Brain pericyte (primary cell): ENCODE measurements around the gene SMG7.

Experiments
- DNase-seq: peaks from one replicate; pipeline ENCODE4 v3.0.0-alpha.2; 2012; ENCODE audit warnings: low read depth, low spot score

SMG7 gene

DNA sequence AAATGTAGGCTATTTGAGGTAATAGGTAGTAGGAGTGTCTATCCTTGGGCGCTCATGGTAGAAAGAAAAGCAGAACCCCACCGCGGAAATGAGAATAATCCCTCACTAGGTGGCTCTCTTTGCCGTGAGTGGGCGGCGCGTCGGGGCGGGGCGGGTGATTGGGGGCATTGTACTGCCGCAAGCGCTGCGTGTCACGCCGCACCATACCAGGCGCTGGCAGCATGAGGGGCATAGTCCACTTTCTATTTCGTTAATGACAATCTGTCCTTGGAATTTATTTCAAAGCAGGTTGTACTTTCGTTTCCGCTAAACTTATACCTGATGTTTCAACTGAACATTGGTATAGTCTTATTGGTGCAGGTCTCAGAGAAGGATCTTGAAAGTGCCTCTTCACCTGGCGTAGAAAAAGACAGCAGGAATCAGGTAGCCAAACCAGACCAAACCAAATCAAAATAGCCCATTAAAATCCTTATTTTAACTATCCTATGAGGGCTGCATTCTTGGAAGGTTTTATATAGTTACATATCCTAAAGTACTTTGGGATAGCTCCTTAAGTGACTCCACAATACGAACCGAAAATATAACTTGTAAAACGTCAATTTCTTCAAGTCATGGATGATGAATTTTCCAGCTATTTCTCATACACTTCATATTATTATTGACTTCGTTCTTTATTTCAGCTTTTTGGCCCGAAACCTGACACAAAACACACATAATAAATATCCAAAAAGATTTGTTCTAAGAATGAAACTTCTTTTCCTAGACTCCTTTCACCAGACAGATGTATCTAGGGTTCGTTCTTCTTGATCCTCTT is 1.9 kb upstream of the SMG7 start:
- no peak for DNase-seq

DNA sequence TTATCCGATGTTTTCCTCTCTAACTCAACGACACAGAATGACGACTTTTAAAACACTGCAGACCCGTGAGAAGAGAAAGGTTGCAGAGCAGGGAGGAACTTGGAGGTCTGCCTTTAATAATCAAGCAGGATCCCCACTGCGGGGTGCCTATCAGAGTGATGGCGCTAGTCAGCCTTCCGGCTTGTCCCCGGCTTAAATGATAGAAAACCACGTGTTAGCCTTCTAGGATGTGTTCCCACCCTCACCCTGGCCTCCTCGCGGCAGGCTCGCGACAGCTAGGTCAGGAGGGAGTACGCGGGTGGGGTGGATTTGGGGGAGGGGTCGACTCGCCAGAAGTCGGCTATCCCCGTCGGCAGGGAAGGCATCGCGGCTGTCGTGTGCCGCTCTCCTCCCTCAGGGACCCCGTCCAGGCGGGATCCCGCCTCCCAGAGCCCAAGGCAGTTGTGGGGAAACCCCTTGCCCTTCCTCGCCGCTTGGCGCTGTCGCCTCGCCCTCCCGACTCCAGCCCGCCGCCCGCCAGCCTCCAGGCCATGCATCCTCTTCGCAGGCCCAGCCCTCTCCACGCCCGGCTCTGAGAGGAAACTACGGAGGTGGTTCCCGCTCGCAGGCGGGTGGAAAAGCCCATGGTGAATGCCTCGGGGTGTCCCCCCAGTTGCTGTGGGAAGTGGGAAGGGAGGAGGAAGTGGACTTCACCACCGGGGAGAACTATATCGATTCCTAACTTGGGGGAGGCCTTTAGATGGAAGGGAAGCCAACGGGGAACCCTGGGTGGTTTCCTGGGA is 1.1 kb upstream of the SMG7 start:
- peak; percentile 29 for DNase-seq

DNA sequence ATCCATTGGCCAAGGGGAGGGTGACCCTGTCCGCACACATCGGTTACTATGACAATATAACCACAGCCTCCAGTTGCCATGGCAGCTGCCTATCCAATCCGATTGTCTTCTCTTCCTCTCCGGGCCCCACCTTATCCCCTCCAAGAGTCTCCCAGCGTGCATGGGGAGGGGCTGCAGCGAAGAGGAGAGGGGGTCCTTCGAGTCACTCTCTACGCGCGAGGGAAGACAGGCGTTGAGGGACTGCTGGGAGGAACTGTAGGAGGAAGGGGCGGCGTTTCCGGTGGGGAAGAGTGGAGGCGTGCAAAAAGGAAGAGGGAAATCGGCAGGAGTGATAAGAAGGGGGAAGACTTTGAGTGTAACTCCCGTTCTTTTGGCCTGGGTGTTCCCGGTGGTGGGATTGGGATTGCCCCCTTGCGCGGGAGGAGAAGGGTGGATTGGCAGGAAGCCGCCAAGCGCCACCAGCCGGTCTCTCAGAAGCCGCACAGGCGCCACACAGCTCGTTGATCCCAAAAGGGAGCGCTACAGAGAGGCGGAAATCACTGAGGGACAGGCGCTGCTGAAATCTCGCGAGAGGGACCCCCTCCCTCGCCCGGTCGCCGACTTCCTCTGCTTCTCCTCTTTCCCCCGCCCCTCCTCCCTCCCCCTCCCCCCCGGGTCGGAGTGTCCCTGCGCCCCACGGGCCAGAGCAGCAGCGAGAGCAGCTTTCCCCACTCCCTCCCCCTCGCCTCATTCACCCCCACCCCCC is 384 bp upstream of the SMG7 start:
- peak; percentile 96 for DNase-seq

DNA sequence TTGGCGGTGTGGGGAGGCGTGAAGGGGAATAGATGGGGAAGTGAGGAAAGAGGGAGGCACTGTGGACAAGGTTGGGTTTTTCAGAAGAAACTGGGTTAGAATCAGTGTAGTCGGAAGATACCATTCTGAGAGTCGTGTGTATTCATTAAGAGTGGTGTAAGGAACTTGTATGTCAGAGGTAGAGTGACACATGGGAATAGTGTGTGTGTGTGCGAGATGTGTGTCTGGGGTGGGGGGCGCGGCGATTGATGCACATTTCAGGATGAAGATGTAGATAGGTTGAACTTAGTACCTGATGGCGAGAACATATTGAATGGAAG is 878 bp downstream of the SMG7 start:
- DNase-seq = no peak

DNA sequence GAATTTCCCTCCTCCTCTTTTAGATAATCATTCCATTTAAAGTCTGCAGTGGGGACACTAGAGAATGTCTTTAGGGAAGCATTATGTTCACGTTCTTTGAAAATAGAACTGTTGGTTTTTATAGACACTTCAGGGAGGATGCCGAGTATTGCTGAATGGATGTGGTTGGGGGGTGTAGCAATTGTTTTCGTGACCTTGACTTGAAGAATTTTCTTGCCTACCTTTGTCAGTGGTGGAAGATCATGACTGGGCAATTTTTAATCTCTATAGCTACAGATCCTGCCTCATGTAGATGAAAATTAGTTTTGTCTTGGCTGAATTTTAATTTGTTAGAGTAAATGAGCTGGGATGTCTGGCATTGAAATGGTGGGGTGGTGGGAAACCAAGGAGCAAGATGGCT is 3.8 kb downstream of the SMG7 start:
- no peak for DNase-seq

DNA sequence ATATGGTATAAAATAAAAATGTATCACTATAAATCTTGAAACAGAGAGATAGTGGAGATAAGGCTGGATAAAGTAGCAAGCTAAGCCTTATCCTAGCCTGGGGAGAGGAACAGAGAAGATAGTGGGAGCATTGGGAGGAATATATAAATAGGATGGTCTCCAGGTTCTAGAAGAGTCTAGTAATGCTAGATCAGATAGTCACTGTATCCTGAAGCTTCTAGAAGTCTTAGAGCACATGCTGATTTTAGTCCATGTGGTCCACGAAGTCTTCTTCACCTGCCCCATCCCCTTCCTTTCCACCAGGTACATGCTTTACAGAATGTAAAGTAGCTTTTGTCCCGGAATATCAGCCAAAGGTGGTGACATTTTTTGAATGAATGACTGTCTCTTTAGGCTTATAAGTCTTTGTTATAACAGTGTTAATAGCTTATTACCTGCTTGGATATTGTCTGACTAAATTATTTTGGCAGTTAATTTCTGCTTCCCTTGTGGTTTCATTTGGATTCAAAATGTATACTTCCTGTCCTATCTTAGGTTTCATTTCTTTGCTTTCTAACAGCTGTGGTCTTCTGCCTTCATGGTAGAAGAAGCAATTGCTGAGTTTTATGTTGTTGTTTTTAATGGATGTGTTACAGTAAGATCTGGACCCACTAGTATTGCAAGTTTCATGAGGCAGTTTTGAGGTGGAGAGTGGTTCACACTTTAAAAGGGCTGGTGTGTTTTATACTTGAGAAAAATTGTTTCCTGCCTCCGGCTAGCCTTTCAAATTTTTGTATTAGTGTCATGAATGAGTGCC is 5.9 kb downstream of the SMG7 start:
- DNase-seq = no peak

DNA sequence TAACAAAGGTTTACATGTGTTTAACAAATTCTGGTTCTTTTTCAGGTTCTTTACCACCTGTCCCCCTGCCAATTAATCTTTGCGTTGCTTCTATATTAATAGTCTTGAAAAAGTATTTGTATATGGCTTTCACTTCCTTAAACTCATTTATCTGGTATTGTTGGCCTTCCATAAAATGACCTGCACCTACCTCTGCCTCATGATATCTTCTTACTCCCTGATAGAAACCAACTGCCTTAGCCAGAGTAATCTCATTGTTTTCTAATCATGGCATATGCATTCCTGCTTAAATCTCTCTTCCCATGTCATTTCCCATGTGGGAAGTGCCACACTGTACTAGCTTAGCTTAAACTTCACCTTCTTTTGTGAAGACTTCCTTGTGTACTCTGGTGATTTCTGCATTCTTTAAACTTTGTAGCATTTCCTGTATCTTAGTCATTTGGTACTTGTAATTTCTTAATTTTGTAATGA is 8.7 kb downstream of the SMG7 start:
- no peak for DNase-seq

DNA sequence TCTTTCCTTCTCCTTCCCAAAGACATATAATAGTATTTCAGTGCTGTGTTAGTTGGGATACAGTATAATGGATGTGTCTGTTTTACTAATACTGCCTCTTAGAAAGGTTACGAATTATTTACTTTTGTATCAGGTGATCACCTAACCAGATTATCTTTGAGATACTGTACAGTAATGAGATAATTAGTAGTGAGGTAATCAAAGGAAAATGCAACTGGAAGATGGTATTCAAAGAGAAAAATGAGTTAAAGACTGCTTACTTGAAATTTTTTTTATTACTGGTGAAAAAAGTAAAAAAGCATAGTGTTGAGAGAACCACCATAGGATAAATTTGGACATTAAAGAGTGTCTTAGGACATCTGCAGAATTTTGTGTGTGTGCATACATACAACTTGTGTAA is 10.9 kb downstream of the SMG7 start:
- DNase-seq = no peak

DNA sequence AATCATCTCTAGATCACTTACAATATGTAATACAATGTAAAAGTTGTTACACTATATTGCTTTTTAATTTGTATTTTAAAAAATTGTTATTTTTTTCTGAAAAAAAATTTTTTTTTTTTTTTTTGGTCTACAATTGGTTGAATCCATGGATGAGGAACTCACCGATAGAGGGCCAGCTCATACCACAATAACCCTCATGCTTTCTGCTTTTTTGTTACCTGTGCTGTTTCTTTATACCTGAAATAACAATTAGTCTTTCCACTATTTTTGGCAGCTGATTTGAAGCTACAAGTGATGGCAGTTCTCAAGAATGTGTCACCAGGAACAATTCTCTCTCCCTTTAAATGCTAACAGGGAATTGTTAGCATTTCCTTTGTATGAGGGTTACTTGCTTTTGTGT is 12.0 kb downstream of the SMG7 start:
- DNase-seq = no peak

DNA sequence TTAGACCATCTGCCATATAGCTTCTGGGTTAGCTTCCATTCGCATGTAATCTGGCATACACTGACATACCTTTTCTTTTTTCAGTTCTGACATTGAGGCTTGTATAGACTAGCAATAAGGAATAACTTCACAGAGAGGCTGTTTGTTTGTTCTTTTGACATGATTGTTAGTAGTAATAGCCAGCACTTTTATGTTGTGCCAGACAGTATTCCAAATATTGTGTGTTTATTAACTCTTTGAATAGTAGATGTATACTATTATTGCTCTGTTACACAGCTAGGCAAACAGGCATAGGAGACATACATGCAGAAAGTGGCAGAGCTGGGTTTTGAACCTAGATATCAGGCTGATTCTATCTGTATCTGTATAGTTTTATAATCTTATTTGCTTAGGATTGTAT is 12.6 kb downstream of the SMG7 start:
- no peak for DNase-seq

DNA sequence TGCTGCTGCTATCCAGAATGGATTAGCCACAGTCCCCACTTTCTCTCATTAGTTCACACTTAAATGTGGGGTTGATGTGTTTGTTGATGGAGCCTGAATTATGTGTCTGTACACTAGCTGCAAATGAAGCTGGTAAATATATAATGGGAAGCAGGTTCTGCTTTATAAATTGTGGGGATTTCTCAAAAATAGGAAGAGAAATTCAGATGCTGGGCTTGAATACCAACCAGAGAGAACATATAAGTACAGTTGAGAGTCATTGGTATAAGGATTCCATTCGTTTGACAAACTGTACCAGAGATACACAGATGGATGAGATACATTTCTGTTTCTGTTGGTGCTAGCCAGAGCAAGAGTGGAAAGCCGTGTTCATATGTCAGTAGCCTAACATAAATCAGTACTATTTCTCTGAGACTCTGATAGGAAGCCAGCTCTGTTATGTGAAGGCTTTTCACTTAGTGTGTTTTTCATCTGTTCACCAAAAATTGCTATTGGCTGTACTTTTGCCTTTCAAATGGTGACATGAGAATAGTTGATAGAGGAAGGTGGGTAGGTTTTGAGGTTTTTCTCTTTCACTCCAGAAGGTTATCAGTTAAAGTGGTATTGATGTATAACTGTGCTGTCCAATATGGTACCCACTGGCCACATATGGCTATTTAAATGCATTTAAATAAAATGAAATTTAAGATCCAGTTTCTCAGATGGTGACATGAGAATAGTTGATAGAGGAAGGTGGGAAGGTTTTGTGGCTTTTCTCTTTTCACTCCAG is 15.6 kb downstream of the SMG7 start:
- DNase-seq = no peak

DNA sequence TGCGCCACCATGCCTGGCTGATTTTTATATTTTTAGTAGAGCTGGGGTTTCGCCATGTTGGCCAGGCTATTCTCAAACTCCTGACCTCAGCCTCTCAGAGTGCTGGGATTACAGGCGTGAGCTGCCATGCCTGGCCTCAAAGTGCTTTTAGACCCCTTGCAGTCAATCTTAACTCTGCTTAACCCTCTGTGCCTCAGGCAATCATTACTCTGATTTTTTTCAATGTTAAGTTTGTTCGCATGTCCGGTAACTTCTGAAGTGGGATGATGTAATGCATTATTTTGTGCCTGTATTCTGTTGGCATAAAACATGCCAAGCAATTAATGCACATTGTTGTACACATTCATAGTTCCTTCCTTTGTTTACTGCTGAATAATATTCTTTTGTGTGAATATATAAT is 18.6 kb downstream of the SMG7 start:
- no peak for DNase-seq

DNA sequence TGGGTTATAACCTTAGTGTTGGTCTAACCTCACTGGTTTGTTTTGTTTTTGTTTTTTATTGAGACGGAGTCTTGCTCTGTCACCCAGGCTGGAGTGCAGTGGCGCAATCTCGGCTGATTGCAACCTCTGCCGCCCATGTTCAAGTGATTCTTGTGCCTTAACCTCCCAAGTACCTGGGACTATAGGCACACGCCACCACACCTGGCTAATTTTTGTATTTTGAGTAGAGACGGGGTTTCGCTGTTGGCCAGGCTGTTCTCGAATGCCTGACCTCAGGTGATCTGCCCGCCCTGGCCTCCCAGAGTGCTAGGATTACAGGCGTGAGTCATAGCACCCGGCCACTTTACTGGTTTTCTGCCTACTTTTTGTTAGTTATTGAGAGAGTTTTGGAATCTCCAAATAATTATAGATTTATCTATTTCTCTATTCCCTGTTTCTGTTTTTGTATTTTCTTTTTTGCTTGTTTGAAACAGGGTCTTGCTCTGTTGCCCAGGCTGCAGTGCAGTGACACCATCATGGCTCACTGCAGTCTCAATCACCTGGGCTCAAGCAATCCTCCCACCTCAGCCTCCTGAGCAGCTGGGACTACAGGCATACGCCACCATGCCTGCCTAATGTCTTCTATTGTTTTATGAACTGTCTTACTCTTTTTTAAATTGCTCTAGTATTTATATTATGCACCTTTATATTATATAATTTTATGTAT is 21.4 kb downstream of the SMG7 start:
- DNase-seq = no peak

DNA sequence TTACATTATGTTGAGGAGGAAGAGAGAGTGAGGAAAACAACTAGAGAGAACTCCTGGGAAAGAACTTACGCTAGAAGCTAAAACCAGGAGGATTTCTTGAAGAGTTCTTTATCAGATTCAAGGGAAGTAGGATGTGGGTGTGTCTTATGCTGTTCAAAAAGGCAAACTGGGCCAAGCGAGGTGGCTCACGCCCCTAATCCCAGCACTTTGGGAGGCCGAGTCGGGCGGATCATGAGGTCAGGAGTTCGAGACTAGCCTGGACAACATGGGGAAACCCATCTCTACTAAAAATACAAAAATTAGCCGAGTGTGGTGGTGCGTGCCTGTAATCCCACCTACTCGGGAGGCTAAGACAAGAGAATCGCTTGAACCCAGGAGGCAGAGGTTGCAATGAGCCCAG is 23.1 kb downstream of the SMG7 start:
- DNase-seq = no peak

DNA sequence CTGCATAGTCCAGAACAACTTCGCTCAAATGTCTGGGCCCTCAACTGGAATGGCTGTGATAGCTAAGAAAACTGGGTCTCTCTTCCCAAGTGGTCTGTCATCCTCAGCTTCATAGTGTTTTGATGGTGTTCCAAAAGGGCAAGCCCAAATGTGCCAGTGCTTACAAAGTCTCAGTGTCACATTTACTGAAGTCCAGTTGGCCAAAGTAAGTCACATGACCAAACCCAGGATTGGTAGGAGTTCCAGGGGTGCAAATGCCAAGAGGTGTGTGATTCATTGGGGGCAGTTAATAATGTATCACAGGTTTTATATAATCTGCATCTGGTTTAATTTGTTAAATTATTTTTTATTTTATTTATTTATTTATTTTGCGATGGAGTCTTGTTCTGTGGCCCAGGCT is 24.9 kb downstream of the SMG7 start:
- DNase-seq = no peak

DNA sequence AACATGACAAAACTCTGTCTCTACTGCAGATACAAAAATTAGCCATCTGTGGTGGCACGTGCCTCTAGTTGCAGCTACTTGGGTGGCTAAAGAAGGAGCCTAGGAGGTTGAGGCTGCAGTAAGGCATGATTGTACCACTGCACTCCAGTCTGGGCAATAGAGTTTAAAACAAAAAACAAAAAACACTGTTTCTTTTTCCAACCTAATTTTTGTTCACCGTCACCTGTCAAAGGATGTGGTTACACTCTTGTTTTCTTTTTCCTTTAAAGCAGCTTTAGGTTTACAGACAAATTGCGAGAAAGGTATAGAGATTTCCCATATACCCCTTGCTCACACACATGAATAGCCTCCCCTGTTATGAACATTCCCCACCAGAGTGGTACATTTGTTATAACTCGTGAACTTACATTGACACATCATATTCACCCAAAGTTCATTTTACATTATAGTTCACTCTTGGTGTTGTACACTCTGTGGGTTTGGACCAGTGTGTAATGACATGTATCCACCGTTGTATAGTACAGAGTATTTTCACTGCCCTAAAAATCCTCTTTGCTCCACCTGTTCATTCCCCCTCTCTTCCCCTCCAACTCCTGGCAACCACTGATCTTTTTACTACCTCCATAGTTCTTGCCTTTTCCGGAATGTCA is 26.2 kb downstream of the SMG7 start:
- no peak for DNase-seq

DNA sequence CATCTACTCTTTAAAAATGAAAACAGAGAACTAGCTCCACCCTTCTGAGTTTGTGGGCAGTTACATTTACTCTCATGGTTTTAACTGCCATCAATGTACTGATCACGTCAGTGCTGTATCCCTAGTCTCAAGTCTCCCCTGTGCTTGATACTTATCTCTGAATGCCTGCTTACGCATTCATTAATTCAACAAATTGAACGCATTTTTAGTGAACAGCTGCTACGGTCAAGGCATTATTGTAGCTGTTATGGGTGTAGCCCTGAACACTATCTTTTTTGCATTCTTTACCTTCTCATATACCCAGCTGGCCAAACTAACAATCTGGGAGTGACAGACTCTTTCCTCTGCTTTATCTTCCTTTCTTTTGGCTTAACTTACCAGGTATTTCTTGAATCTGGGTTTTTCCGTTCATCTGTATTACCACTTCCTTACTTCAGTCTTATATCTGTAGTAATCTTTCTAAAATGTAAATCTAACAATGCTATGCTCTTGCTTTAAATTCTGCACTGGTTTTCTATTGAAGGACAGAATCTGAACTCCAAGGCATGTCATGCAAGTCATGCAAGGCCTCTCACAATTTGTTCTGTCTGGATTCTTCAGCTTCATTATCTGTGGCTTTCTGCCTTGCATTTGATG is 33.3 kb downstream of the SMG7 start:
- DNase-seq = no peak

DNA sequence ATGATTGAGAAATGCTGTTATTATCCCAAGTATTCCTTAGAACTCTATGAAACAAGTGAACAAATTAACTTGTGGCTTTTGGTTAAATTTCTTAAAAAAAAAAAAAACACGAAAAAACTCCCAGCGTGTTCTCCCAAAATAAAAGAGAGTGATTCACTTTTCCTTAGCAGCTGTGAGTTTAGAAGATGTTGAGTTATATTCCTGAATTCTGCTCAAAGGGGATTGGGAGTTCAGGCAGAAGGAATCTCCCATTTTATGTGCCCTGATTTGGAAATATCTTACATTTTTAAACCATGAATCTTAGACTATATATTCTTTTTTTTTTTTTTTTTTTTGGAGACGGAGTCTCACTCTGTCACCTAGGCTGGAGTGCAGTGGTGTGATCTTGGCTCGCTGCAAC is 34.3 kb downstream of the SMG7 start:
- DNase-seq = no peak

DNA sequence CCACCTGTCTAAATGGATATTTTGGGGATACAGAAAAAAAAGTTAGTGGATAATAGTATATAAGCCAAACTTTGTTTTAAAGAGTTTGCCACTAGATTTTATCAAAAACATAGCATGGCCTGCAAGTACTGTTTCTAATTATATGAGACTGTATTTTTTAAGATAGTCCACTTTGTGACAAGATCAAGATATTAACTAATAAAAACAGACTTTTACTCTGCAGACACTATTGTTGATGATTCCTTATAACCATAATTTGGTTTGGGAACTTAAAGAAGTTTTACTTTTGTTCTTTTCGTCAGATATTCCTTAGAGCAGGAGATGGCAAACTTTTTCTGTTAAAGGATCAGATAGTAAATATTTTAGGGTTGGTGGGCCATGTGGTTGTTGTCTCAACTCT is 36.4 kb downstream of the SMG7 start:
- no peak for DNase-seq
